ENCODE data around the gene FSTL4.

Gene FSTL4

GRCh38 chr5:133514456-133514855 lies 97.9 kb downstream of the FSTL4 start:
- DNase-seq (ENCODE audit: low read depth, low spot score) = no peak

- no peak for DNase-seq (ENCODE audit: low read depth, low spot score)
Observed at GRCh38 chr5:133512896-133513295, 99.4 kb downstream of the FSTL4 start.

GRCh38 chr5:133511653-133512235 lies 100.6 kb downstream of the FSTL4 start:
- DNase-seq (ENCODE audit: low read depth, low spot score) = no peak

GRCh38 chr5:133510634-133511262 lies 101.6 kb downstream of the FSTL4 start:
- no peak for DNase-seq (ENCODE audit: low read depth, low spot score)

- DNase-seq (ENCODE audit: low read depth, low spot score) = no peak
Observed at GRCh38 chr5:133509742-133510079, 102.6 kb downstream of the FSTL4 start.

- DNase-seq (ENCODE audit: low read depth, low spot score) = no peak
Observed at GRCh38 chr5:133508845-133509741, 103.2 kb downstream of the FSTL4 start.

GRCh38 chr5:133508331-133508730 lies 104.0 kb downstream of the FSTL4 start:
- DNase-seq (ENCODE audit: low read depth, low spot score) = no peak

- DNase-seq (ENCODE audit: low read depth, low spot score) = no peak
Observed at GRCh38 chr5:133506181-133506580, 106.2 kb downstream of the FSTL4 start.

- DNase-seq (ENCODE audit: low read depth, low spot score) = no peak
Observed at GRCh38 chr5:133503511-133503910, 108.8 kb downstream of the FSTL4 start.

- DNase-seq (ENCODE audit: low read depth, low spot score) = no peak
Observed at GRCh38 chr5:133499895-133500294, 112.4 kb downstream of the FSTL4 start.

GRCh38 chr5:133497608-133498348 lies 114.6 kb downstream of the FSTL4 start:
- DNase-seq (ENCODE audit: low read depth, low spot score) = no peak

- no peak for DNase-seq (ENCODE audit: low read depth, low spot score)
Observed at GRCh38 chr5:133496631-133497030, 115.7 kb downstream of the FSTL4 start.

- DNase-seq (ENCODE audit: low read depth, low spot score) = no peak
Observed at GRCh38 chr5:133494923-133495246, 117.5 kb downstream of the FSTL4 start.

GRCh38 chr5:133494232-133494922 lies 118.0 kb downstream of the FSTL4 start:
- DNase-seq (ENCODE audit: low read depth, low spot score) = no peak

- no peak for DNase-seq (ENCODE audit: low read depth, low spot score)
Observed at GRCh38 chr5:133489632-133490031, 122.7 kb downstream of the FSTL4 start.

GRCh38 chr5:133487093-133487492 lies 125.2 kb downstream of the FSTL4 start:
- no peak for DNase-seq (ENCODE audit: low read depth, low spot score)

- no peak for DNase-seq (ENCODE audit: low read depth, low spot score)
Observed at GRCh38 chr5:133485468-133485867, 126.9 kb downstream of the FSTL4 start.

GRCh38 chr5:133483406-133484090 lies 128.8 kb downstream of the FSTL4 start:
- DNase-seq (ENCODE audit: low read depth, low spot score) = no peak

GRCh38 chr5:133482028-133482427 lies 130.3 kb downstream of the FSTL4 start:
- DNase-seq (ENCODE audit: low read depth, low spot score) = no peak

- no peak for DNase-seq (ENCODE audit: low read depth, low spot score)
Observed at GRCh38 chr5:133480866-133481265, 131.5 kb downstream of the FSTL4 start.

- no peak for DNase-seq (ENCODE audit: low read depth, low spot score)
Observed at GRCh38 chr5:133480366-133480765, 132.0 kb downstream of the FSTL4 start.
